A549 treated with CORT108297 at 1 μM for 4 hours (cell line): ENCODE data around the gene LRRIQ4. TPM values are rescaled to one million over a fixed set of nuclear protein-coding genes. Genes with fewer than 3 reads are reported as not detected.

Experiments used
- total RNA-seq: library from RNA; stranded (reverse); fragments of 200-300 nt; extraction: Qiagen RNA extraction; gene quantifications from 5 replicates; pipeline ENCODE4 v1.2.3, GENCODE V29; 2022

The LRRIQ4 gene
- not detected in 5 replicates for total RNA-seq

DNA sequence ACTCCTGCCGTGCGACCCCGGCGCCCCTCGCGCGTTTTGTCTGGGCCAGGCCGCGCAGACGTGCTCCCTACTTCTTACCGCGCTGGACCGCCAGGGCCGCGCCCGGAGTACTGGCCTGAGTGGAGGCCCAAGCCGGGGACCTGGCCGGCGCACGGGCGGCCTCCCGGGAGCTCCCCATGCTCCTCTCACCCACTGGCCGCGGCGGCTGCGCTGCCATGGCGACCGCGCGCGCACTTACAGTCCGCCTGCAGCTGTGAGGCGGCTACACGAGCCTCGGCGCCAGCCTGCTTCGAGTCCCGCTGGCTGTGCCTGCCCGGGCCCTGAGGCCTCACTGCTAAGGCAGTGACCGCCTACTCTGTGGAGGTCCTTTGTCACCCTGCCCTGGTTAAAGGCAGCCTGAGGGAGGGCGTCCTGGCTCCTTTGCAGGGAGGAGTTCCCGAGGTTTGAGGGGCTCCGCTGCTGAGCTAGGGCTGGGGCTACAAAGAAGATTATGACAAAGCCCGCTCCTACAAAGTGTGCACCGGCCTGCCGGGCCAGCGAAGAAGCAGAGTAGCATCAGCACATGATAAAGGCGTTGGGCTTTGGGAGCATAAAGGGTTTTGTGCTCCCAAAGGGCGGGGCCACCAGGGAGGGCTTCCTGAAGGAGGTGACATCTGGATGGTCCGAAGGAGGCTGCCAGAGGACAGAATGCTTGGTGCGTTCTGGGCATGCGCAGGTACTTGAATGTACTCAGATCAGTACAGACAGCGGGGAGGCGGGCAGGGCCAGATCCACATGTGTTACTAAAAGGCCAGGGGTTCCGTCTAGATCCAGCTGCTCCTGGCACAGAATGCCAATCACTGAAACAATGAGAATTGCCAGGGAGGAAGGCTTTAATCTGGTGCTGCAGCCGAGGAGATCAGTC, at the start of gene LRRIQ4, which contains the start of gene LRRC34:
TSS of gene LRRIQ4 (plus strand) at position 539 of the 904 bp plus-strand sequence. CDS start 9,052 bp downstream, outside the sequence.
TSS of gene LRRC34 (minus strand) at position 573 of the 904 bp plus-strand sequence. CDS start at position 217, 356 bp downstream.

GRCh38 chr3:169764882-169765612, 47.6 kb upstream of the LRRIQ4 start, which contains the start of gene TERC:
TSS of gene TERC (minus strand) at chr3:169765060.

DNA sequence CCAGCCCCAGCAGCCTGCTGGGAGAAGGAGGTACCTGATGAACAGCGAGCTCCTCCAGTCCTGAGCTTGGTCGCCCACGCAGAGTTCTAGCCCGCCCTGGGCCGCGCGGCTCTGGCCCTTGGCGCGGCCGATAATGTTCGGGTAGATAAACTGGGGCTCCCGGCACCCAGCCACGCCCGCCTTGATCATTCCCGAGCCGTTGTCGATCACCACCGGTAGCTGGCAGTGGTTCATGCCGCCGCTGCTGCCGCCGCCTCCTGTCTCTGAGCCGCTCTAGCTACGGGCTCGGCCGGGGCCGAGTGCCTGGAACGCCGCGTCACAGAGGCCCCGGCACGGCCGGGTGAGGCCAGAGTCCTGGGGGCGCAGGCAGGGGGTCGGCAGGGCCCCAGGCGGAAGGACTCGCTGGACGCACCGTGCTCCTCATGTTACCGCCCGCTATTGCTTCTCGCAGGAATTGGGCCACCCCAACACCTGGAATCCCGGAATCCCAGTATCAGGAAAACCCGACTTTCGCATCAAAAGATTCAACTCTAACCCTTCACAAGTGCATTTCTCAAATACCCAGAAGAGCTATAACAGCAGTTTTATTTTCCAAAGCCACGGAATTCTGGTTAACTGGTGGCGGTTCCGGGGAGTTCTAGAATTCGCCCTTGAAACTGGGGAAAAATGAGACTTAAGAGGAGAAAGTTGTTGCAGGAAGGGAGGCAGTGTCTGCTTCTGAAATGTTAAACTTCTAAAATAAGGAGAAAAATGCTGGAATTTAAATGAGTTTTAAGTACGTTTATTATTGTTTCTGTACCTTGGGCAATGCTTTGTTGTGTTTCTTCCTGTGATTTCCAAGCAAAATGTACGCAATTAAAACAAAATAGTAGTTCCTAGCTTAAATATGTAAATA, 43.1 kb upstream of the LRRIQ4 start, which contains the start of gene ACTRT3:
TSS of gene ACTRT3 (minus strand) at position 275 of the 895 bp plus-strand sequence. CDS start at position 234, 41 bp downstream.

GRCh38 chr3:169772897-169773816, 39.5 kb upstream of the LRRIQ4 start, which contains the start of gene MYNN:
TSS of gene MYNN (plus strand) at chr3:169773396. CDS start at chr3:169774296, 900 bp downstream.

DNA sequence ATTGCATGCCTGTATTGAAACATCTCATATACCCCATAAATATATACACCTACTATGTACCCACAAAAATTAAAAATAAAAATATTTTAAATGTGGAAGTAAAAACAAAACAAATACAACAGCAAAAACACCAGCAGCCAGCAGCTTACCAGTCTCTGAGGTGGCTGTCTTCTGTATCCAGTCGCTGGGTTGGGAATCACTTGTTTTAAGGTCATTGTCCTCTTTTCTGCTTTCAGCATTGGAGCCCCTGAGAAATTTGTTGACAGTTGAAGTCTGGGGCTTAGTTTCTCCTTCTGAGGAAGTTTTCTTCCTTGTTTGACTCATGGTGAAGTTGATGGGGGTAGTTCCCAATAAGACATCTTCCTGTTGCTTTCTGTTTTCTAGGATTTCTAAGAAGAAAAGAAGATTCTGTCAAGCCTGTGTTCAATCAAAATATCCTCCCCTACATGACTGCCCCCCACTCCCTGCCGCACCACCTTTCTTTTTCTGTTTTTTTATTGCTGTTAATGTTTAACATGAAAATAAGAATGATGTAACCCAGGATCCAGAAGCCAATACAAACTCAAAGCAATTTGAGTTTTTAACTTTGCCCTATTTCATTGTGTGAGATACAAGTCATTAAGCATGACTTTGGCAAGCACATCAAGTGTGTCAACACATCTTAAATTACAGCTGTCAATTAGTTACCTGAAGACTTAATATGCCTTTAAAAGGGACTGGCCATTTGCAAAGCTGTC, 57.0 kb downstream of the LRRIQ4 start, which contains the start of gene LRRC31:
TSS of gene LRRC31 (minus strand) at position 452 of the 737 bp plus-strand sequence. CDS start at position 324, 128 bp downstream.

Other genes with a start within 250 kb of the LRRIQ4 start
- 0.15 TPM in 1 of 5 replicates, not detected in the others for gene MECOM, start 149.2 kb upstream of the LRRIQ4 start, total RNA-seq
- gene TERC, start 47.8 kb upstream of the LRRIQ4 start, total RNA-seq, result 0.35 TPM in 1 of 5 replicates, not detected in the others
- gene ACTRT3, start 43.3 kb upstream of the LRRIQ4 start, total RNA-seq, result 2.5 to 3.2 TPM (median 2.7 TPM) in 5 replicates
- gene MYNN, start 39.5 kb upstream of the LRRIQ4 start, total RNA-seq, result 8.6 to 11.7 TPM (median 8.9 TPM) in 5 replicates
- gene LRRC34, start within 50 bp of the LRRIQ4 start, total RNA-seq, result not detected in 5 replicates
- 0.02 TPM in 1 of 5 replicates, not detected in the others for gene LRRC31, start 57.1 kb downstream of the LRRIQ4 start, total RNA-seq
- not detected in 5 replicates for gene SAMD7, start 98.7 kb downstream of the LRRIQ4 start, total RNA-seq
- 70.2 to 148 TPM (median 86.7 TPM) in 5 replicates for gene SEC62, start 153.9 kb downstream of the LRRIQ4 start, total RNA-seq
- gene GPR160, start 225.1 kb downstream of the LRRIQ4 start, total RNA-seq, result 1.3 to 2.1 TPM (median 1.7 TPM) in 5 replicates